ENCODE results near the gene PRDX5.

DNA sequence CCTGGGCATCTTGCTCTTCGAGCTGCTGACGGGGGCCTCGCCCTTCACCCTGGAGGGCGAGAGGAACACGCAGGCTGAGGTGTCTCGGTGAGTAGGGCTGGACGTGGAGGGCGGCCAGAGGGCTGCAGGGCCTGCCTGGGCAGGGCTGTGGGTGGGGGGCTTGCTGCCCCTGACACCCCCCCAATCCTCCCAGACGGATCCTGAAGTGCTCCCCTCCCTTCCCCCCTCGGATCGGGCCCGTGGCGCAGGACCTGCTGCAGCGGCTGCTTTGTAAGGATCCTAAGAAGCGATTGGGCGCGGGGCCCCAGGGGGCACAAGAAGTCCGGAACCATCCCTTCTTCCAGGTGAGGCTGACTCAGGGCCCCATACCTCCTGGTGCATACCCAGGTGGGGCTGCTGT lies 43.7 kb downstream of the PRDX5 start:
- TF ChIP-seq CTCF (IDR thresholded peaks at IDR 0.05; ENCODE audit: low read length) = no peak
- no peak for TF ChIP-seq EZH2phosphoT487 (IDR thresholded peaks at IDR 0.05; ENCODE audit: low read length)
- TF ChIP-seq EZH2 (optimal IDR thresholded peaks at IDR 0.05; ENCODE audit: low read depth, low read length) = no peak

All from MM.1S (cell line).